Measurements from ENCODE around the gene LGR4.

The LGR4 gene

DNA sequence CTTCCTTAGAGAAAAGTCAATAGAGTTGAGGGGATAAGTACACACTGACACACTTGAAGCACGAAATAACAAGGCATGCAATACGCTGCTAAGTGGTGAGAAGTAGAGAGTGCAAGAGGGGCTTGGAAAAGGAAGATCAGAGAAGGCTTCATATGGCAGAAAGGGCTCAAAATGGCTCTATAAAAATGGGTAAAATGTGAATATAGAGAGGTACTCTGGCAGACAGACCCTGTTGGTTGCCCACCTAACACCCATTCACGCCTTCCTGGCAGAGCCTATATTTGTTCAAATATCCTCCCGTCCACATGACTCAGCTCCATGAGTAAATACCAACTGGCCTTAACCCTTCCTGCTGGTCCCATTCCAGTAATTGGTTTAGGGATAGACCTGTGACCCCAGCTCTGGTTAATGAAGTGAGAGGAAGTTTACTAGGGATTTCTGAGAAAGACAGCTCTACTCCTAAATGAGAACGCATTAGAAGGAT lies 70.7 kb downstream of the LGR4 start:
- no peak for DNase-seq (ENCODE audit: low read depth)

DNA sequence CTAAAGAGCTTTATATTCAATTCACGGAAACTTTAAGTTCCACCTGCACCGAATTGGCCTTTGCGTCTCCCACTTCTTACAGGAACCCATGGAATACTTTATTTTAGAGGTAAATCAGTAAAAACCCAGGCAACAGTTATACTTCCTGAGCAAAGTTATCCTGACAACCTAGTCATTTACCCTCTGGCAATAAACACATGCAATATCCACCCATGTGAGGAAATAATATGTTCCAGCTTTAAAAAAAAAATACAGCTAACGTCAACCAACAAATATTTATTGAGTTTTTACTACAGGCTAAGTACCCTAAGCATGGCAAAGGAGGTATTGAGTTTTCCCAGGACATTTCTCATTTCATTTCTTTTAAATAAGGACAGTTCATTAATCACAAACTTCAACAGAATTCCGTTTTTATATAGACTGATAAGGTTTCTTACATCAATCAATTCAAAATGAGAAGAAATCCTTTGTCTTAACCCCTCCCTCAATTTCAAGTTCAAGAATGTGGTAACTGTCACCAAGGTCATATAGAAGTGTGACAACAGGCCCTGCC lies 71.2 kb downstream of the LGR4 start:
- DNase-seq (ENCODE audit: low read depth) = no peak

DNA sequence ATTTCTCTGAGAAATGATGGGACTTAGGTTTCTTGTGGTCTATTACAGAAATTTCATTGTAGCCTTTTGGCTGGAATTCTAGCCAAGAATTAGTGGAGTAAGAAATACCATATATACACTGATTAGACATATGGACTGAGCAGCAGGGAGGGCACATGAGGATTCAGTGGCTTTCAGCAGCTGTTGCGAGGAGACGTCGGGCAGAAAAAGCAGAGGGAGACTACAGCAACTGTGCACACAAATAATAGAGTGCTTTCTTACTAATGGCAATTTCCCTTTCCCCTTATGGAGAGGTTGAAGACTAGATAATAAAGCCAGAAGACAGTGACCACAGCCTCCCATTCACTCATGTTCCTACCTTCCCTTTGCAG lies 74.2 kb downstream of the LGR4 start:
- no peak for DNase-seq (ENCODE audit: low read depth)

DNA sequence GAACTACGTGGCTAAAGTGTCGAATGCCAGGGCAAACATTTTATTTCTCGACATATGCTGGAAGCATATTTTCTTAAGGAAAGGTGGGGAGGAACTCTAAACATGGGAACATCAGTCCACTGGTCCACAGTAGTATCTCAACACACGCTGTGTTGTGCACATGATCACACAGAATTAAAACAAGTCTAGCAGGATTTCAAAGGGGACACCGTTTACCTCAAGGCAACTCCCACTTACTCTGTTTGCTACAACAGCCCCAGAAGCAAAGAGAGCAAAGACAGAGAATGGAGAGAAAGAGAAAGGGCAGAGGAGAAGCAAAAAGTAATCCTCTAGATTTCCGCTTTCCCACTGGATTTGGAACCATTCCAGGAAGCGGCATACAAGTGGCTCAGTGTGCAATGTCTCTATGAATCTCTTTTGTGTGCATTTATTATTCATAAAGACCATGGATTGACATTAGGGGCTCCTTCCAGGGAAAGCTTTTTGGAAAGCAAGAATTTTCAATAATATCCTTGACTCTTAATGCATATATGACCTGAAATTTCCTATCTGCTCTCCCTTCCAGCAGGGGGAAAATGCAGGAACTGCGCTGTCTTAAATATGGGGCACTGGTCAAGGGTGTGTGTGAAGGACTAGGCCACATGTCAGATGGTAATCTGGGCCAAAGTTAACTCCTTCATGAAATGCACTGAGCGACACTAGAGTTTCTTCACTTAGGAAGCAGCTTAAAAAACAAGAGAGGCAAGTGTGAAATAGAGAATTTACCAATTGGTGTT lies 74.8 kb downstream of the LGR4 start:
- no peak for DNase-seq (ENCODE audit: low read depth)

DNA sequence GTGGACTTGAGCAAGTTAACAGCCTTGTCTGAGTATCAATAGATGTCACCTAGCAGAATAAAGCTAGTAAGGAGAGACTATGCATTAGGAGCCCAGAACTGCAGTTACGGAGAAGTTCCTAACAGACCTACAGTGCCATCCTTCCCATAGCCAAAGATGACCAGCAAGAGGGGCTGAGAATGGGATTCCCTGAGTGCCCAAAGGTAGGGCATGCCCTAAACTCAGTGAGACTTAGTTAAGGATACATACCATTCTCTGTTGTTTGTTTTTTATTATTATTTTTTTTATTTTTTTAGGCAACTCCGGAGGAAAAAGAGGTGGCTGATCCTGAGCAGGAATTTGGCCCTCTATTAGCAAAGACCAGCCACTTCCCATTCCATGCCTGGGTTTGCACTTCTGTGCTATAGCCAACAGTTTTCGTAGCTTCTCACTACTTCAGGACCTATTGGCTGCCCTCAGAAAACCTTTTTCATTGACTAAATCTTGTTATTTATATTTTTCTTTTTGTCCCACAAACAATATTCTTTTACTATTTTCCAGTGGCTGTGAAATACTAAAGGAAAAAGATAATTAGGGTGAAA lies 76.2 kb downstream of the LGR4 start:
- DNase-seq (ENCODE audit: low read depth) = no peak

DNA sequence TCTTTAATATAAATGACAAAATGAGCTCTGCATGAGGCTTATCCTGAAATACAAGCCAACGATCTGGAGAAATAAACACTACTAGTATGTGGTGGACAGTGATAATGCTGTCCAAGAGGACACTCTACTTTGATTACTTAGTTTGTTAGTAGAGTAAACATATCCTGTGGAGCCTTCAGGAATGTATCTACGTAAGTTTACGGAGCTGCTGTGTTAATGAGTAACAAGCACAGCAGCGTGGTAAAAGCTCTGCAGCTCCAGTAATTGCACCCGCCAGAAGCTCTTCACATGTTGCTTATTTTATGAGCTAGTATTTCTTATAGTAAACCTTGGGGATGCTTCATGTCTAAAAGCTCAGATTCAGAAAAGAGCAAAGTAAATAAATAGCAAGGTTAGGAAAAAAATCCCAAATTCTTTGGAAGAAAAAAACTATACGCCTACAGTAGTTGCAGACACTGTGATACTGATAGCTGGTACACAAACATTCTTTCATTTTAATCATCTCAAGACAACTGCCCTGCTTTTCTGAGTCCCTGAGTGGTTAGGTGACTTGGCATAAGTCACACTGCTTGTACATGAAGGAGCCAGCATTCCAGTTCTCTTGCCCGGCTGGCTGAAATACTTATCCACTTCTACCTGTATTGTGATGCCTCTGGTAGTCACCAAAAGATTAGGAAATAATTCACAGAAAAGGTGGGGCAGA lies 76.9 kb downstream of the LGR4 start:
- DNase-seq (ENCODE audit: low read depth) = no peak

DNA sequence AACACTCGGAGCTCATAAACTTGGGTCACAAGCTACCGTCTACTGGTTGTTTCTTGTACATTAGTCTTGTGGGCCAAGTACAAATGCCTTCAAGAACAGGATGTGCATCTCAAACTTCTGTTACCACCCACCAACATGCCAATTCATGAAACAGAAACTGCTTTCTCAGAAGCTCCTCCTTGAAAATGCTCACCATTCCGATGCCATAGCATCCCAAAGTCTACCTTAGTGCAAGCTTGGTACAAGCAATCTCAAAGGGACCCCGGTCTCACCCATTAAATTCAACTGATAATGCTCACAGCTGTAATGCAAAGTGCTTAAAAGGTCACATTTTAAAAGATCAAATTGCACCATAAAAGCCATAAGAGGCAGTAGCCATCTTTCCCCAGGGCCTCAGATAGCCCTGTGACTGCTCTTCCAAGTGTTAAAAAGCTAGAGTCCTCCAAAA lies 77.8 kb downstream of the LGR4 start:
- no peak for DNase-seq (ENCODE audit: low read depth)

DNA sequence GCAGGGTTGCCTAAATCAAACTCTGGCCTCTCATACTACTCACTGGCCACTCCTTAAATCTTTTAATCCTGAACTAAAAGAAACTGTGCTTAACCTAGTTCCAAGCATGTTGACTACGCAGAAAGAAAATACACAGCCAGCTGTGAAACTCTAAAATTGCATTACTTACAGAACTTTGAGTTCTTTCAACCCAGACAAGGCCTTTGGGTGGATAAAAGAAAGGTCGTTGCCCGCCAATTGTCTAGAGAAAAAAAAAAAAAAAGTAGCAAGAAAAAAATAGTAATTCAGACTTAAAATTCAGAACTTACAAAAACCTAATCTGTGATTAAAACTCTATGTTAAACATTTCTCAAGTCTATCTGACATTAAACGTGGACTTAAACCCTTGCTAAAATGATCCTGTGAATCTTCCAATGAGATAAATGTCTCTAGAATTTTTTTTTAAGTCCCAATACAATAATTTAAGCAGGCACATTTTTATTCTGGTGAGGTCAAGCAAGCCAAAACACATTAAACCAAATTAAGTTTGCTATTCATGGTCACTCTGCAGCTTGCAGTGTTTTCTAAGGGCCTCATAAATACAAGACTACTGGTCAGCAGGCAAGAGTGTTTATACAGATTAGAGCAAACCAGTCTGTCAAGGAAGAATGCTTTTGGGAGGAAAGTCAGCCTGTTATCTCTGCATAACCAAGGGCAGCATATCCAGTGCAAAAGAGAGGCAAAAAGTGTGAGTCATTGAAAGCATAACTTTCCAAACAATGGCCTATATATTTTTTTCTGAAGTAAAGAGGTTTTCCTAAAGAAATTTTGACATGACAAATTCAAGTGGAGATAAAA lies 80.1 kb downstream of the LGR4 start:
- no peak for DNase-seq (ENCODE audit: low read depth)

DNA sequence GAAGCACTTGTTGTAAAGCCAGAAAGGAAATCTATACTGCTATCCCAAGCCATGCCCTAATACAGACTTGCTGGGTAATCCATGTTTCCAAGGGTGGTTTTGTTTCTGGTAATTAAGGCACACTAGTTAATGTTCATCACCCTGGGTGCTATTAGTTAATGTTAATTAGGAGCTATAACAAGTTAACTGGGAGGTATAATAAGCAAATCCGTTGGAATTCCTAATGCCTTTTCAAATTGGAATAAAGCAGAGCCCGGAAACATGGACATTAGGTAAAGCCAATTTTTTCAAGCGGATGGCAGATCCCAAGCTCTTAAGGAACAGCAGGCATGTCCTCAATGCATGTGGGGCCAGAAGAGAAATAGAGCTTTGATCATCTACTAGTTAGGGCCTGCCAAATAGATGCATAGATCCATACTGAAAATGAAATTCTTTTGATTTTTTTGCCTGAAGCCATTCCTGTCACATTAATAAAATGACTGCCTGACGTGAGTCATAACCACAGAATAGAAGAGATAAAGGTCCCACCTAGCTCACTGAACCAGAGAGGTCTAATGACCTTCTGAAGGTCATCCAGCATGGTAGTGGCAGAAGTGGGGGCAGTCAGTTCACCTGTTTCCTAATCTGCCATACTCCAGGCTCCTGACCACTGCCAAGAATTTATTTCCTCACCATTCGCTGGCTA lies 81.1 kb downstream of the LGR4 start:
- no peak for DNase-seq (ENCODE audit: low read depth)

DNA sequence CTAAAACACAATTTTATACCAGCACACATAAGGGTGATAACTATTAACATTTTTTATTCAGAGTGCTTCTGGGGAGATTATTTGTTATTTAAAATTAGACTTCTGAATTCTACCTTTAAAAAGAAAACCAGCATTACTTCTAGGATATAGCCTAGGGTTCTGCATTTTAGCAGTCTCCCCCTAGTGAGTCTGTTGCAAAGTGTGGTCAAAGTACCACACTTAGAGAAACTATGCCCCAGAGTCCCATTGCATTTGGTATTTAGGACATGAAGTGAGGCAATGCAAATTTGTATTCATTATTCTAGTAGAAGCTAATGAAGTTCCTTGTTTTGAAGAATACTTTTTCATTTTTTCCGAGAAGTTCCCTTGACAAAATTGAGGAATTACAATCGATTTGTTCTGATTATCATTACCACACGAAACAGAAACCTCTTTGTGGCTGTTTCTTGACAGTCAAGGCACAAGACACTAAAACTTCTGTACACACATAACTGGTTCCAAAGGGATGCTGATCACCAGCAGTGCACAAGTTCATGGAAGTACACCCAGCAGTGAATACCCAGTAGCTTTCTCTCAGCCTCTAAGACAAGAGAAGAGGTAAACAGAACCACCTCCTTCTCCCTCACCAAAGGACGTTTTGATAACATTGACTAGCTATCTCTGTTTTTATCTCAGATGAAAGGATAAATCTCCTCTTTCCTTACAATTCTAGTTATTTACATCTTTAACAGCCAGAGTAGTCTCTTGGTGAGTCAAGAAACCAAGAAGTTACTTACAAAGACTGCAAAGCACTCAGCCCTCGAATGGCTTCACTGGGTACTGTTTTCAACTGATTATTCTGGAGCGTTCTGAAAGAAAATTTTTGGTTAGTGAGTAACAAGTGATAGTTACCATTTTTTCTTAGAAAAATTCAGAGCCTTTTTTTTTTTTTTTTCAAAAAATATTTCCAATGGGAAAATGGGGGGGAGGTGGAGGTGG lies 82.0 kb downstream of the LGR4 start:
- no peak for DNase-seq (ENCODE audit: low read depth)

DNA sequence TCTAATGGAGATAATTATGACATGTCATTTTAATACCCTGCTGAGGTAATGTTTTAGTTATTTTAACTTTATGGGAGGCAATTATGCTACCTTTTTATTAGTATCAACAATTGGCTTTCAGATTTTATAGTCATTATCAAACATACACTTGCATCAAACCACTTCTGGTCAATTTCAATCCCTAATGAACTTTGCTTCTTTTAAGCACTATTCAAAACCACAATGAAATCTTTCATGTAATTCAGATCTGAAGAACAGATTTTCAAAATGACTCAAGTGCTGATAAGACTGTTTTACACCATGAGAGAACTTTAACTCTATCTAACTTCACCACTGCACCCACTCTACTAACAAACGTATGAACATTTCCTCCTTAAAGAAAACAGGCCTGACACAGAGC lies 83.7 kb downstream of the LGR4 start:
- no peak for DNase-seq (ENCODE audit: low read depth)

DNA sequence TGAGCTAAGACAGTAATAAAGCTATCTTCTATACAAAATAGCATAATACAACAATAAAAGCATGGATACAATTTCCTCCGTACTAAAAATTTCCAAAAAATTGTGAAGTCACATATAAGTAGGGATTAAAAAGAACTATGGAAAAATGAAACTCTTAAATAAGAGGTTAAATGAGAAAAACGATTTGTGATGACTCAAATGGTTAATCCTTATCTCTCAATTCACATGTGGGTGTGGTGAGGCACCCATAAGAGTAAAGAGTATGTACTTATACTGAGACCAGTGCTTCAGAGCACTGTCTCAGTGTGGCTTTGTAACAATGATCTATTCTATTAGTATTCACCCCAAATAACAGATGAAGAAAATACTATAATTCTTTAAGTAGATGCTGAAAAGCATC lies 84.6 kb downstream of the LGR4 start:
- DNase-seq (ENCODE audit: low read depth) = no peak

DNA sequence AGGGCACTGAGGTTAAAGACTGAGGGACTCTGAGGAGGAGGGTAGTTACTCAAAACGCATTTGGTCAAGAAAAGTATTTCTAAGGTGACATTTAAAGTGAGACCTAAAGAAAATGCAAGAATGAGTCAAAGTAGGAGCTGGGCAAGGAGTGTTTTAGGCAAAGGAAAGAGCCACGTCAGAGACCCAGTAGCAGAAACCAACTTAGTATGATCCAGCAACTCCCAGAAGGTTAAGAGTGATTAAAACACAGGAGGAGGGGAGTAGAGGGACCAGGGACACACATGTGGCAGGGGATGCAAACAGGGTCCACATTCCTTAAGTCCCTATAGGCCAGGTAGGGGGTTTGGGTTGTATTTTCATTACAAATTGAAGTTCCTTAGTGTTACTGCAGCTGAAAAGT lies 85.2 kb downstream of the LGR4 start:
- DNase-seq (ENCODE audit: low read depth) = no peak

DNA sequence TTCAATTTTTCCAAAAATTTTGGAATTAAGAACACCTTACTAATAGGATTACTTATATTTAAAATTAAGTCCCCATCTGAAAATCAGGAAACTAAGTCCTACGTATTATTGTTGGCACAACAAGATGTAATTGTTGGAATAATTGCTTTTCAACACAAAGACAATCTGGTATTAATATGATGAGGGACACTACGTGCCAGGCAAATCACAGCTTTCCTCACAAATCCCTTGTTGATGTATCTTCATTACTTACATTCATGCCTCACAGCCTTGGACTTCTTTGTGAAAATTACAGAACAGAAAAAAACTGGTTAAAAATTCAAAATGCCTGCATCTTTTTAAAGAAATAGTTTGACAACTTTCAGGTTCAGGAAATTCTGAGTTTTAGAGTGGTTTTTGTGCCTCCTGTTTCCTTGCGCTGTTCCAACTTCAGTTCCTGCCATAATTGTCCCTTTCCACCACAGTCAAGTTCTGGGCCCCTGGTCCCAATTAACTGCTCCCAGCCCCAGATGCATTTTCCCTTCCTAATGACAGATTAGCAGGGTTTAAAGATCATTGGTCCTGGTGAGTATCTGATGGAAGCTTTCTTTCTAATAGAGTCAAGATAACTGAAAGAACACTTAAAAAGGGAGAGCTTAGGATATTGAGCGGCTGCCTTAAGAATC lies 86.3 kb downstream of the LGR4 start:
- no peak for DNase-seq (ENCODE audit: low read depth)

DNA sequence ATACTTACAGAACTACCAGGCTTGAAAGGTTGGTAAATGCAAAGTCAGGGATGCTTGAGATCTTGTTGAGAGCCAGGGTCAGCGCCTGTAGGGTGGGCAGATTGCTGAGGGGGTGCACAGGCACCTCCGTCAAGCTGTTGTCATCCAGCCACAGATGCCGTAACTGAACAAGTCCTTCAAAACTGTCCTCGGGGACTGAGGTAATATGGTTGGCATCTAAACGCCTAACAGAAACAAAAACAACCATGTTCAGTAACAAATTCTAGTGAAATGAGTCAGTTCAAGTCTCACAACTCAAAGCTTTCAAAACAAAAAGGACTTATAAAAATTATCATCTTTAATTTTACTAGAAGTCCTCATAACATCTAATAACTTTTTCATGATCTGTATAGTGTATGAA lies 87.3 kb downstream of the LGR4 start:
- DNase-seq (ENCODE audit: low read depth) = no peak

DNA sequence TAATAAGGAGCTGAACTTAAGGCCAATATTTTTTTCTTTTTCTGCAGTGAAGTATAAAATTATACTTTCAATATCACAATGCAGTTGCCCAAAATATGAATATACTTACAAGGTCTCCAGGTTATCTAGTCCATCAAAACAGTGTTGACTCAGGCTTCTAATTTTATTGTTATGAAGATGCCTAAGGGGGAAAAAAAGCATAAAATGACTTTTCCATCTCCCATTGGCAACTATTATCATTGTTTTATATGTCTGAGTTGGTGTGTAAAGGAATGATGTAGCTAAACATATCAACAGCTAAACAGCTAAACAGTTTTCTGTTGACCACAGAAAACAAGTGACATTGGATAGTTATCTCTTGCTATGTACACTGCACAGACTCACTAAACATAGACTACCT lies 88.4 kb downstream of the LGR4 start:
- no peak for DNase-seq (ENCODE audit: low read depth)

DNA sequence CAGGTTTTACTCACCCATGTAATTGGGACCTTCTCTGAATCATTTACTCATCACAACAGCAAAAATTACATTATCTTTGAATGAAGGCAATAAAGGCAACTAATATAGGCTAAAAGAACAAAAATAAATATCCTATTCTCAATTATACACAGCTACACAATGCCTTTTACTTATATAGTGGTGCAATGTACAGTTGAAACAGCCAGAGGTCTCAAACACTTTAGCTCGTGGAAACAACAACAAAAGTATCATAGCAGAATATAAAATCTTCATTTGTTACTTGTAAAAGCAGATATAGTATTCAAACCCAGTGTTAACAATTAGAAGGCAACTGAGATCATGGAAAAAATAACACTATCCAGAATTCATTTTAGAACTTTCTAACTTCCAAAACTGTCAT lies 88.9 kb downstream of the LGR4 start:
- no peak for DNase-seq (ENCODE audit: low read depth)

DNA sequence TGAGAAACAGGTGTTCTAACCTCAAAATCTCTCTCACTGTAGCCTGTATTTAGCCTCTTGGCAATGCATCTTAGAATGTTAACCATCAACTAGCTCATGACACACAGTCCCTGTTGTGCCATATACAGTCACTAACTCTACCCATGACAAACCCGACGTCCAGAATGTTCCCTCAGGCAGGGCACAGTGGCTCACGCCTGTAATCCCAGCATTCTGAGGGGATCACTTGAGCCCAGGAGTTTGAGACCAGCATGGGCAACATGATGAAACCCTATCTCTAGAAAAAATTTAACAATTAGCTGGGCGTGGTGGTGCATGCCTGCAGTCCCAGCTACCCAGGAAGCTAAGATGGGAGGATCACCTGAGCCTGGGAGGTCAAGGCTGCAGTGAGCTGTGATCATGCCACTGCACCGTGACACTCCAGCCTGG lies 91.3 kb downstream of the LGR4 start:
- no peak for DNase-seq (ENCODE audit: low read depth)

DNA sequence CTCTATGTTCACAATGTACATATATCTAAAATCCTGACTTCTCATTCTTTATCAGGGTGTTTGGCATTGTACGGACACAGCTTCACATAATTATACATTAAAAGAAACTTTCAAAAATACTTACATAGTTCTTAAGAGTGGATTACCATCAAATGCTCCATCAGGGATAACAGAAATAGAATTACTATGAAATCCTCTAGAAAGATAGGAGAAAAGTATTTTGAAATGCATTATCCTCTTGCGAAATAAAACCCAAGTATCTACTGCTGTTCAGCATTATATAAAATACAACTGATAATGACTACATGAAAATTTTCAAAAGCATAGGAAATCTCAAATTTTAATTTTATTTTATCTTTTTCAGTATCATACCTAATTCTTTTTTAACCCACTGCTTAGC lies 91.8 kb downstream of the LGR4 start:
- no peak for DNase-seq (ENCODE audit: low read depth)

DNA sequence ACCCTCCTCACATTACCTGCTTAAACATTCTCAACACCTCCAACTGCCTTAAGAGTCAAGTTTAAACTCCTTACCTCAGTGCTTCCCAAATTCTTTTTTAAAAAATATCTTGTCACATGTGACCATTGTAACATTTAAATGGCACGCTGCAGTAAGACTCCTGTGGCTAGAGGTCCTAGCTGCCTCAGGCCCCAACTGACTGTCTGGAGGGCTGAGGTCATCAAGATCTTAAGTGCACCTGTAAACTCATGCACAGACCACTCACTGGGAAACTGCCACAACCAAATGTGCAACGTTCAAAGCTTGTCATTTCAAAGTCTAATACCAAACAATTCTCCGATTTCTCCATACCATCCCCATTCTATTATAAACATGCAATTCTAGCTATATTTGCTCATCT lies 93.1 kb downstream of the LGR4 start:
- no peak for DNase-seq (ENCODE audit: low read depth)

Data from activated T-helper 9 cell treated with anti-CD3 and anti-CD28 coated beads, Interleukin-2, amount 50 U/mL, for 16 hours (primary cell).